NCI-H2171 (cell line): ENCODE measurements around the gene POLR2B.
"Not testable (repeated sequence)": the region's sequence is repeated elsewhere in the genome, so short reads cannot be mapped to it uniquely, and the experiment has no call there.

Experiments
- DNase-seq: peaks from one replicate; lab custom pipeline; 2025; lab: John Stamatoyannopoulos, UW

The POLR2B gene

DNA sequence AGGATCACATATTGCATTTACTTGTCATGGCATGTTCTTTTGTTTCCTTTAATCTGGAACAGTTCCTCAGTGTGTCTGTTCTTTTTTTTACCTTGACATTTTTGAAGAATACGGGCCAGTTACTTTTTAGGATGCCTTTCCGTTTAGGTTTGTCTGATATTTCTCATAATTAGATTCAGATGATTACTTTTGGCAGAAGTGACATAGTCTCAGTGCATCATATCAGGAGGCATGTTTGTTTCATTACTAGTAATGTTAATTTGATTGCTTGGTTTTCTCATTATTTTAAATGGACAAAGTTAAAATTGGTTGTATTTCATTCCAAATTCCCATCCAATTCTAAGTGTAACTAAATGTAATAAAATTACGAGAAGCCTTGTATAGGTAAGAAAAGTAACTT lies 8.3 kb downstream of the POLR2B start:
- no peak for DNase-seq

DNA sequence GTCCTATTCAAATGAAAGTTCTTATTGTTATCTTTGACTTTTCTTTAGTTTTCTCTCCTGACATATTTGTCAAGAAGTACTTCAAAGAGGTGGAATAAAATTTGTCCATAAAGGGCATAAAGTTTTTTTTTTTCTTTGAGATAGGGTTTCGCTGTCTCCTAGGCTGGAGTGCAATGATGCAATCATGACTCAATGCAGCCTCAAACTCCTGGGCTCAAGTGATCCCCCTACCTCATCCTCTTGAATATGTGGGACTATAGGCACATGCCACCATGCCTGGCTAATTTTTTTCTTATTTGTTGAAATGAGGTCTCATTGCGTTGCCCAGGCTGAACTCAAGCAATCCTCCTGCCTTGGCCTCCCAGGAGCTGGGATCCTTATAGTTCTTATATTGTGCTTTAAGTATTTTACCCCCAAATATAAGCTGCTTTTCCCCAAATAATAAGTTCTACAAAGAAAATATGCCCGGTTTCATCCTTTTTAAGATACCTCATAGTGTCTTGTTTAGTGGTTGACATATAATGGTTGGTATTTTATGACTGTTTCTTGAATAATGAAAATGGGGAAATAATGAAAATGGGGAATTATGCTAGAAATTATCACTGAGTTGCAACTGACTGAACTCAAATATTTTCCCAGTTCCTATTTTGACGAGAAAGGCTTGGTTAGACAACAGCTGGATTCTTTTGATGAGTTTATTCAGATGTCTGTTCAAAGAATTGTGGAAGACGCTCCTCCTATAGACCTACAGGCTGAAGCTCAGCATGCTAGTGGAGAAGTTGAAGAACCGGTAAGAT lies 11.6 kb downstream of the POLR2B start:
- DNase-seq: no peak

DNA sequence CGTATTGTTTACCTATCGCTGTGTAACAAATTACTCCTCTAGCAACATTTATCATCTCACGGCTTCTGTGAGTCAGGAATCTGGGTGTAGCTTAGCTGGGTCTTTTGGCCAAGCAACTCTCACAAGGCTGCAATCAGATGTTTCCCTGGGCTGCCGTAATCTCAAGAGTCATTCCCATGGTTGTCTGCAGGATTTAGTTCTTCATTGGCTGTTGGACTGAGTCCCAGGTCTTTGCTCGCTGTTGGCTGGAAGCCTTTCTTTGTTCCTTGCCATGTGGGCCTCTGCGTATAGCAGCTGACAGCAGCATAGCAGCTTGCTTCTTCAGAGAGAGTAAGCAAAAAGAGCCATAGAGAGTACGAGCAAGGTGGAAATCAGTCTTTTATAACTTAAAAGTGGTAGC lies 16.8 kb downstream of the POLR2B start:
- DNase-seq: no peak

DNA sequence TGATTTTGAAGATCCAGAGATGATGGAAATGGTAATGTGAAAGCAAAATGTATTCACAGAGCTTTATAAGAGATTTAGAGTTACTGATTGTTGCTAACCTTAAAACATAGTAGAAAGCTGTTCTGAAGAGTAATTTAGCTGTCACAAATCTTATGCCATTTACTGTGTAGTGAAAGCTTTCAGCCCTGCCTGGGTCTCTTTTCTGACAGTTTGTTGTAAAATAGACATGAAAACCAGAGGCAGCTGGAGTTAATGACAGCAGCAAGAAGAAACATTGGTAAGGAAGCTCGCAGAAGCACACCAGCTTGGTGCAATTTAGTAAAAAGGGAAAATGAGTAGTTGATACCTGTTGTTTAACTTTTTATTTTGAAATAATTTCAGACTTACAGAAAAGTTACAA lies 21.1 kb downstream of the POLR2B start:
- DNase-seq: no peak

DNA sequence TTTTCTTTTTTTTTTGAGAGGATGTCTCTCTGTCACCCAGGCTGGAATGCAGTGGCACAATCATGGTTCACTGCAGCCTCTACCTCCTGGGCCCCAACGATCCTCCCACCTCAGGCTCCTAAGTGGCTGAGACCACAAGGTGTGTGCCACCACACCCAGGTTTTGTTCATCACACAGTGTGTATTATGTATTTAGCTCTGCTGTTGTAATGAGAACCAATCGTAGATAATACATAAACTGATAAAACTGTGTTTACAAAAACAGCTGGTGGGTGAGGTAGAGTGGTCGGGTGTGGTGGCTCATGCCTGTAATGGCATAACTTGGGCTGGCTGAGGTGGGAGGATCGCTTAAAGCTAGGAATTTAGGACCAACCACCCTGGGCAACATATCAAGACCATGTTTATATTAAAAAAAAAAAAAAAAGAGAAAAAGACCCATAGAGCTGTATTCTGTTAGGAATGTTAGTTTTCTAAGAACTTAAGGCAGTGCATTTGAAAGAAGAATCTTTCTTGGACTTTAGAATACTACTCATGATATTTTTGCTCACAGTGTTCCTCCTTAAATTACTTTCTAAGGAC lies 34.9 kb downstream of the POLR2B start:
- no peak for DNase-seq

DNA sequence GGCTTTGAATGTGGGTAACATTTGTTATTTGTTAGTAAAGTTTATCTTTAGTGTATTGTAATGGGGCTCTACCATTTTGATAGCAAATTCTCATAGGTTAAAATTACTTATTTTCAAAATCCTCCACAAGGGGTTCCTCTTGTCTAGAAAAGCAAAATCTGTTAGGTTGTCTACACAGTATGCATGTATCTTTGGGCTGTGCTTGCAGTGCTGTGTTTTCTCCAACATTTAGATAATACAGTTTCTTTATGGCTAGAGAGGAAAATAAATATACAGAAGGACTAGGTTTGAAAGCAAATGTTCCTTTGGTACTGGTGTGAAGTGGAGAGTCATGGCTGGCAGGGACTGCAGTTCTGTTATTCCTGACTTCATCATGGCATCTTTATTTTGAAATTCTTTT lies 40.3 kb downstream of the POLR2B start:
- no peak for DNase-seq

DNA sequence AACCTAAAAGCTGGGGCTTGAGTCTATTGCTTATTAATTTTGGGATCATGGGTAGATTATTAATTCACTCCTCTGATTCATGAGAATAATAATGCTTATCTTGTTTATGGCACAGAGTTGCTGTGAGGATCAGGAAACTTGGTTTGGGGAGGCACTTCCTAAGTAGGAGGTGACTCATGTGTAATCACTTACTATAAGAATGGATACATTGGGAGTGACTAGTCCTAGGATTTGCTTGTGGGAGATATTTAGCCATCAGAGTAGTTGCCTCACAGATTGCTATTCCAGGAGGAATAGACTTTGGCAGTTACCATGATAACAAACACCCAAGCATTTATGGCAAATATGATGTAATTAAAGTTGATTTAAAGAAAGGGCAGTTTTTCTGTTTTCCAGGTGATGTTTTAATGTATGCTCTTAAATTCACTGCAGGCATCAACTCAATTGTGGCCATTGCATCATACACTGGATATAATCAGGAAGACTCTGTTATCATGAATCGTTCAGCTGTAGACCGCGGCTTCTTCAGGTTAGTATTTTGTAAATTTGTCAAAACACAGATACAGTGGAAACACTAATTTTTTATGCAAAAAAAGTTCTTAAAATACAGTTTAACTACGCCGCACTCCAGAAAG lies 41.9 kb downstream of the POLR2B start:
- no peak for DNase-seq

DNA sequence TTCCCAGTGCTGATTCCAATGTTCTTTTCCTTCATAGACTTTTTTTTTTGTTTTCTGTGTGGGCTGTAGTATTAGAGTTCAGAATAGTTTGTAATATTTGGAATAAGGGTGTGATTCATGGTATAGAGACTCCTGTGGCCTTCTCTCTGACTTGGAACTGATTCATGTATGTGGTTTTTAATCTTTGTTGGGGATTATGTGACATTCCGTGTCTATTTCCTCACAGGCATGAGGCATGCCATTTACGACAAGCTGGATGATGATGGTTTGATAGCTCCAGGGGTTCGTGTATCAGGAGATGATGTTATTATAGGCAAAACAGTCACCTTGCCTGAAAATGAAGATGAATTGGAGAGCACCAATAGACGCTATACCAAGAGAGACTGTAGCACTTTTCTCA lies 44.4 kb downstream of the POLR2B start:
- no peak for DNase-seq

DNA sequence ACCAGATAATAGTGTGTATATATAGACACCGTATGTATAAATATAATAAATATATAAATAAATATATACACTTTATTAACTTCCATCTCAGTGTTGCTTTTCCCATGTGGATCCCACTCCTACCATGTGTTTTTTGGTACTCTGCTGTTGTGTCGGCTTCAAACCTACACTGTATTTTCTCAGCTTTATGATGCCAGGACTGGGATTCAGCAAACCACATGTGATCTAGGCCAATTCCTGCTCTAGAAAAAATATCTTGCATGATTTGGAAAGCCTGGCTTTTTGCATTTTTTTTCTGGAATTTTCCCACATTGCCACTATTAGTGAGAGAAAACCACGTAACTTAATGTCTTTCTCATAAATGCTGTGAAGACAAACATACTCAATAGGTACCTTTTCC lies 55.8 kb downstream of the POLR2B start:
- no peak for DNase-seq

DNA sequence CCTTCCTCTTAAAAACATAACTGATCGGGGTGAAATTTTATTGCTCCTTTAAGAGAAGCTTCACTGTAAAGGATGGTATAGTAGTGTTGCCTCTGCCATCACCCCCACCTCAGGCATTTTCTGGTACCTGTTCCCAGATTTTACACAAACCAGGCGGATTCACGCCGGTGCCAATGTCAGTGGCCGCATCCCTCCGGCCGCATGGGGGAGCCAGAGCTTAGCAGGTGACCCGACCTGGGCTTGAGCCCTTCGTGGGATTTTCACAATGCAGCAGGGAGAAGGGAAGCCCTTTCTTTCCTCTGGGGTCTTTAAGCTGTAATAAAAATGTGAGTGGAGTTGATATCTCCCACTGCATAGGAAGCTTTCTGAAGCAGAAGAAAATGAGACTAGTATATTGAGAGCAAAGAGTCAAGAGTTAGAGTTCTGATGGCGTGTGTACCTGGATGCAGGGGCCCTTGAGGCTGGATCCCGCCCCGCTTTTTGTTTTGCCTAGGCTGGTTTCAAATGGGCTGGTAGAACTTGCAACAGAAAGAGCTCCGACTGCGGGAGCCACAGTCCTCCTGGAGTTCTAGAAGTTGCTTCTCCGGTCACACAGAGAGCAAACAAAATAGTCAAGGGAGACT lies 59.4 kb downstream of the POLR2B start:
- no peak for DNase-seq

DNA sequence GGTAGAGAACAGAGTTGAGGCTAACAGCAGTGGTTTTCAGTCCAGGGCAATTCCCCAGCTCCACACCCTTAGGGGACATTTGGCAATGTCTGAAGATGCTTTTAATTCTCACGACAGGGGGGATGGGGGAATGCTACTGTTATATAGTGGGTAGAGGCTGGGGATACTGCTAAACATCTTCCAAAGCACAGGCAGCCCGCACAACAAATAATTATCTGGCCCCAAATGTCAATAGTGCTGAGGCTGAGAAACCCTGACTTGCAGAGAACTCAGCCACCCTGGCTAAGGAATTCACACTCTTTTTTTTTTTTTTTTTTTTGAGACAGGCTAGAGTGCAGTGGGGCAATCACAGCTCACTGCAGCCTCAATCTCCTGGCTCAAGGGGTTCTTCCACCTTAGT lies 60.6 kb downstream of the POLR2B start:
- DNase-seq: no peak

DNA sequence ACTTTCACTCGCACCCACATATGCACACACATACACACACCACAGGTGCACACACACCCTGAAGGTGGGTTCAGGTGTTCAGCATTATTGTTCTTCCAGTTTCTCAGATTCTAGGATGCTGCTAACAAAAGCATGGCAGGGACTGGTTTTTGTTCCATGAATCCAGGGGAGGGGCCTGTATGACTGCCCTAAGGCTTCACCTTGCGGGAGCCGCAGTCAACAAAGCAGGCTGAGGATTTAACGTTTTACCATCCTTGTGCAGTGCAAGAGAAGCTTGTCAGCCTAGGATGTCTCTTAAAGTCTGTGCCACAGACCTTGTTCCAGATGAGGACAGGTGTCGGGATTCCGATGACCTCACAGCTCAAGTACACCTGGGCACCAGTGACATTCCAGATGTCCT lies 61.8 kb downstream of the POLR2B start:
- DNase-seq: no peak

DNA sequence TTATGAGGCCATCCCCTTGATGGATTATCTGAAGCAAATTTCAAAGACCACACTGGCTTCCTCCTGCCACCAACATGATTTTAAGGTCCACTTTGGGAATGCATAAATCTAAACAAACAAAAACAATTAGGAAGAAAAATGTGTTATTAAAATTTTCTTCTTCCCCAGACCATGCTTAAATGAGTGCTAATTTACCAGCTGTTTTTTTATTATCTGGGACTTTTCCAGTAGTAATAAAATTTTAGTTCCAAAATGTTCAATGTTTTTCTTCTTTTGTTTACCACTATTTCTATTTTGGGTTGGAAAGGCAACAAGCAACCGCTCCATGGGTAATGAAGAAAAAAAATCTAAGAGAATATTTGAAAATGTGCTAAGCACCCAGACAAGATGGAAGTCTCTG lies 62.3 kb downstream of the POLR2B start:
- no peak for DNase-seq

DNA sequence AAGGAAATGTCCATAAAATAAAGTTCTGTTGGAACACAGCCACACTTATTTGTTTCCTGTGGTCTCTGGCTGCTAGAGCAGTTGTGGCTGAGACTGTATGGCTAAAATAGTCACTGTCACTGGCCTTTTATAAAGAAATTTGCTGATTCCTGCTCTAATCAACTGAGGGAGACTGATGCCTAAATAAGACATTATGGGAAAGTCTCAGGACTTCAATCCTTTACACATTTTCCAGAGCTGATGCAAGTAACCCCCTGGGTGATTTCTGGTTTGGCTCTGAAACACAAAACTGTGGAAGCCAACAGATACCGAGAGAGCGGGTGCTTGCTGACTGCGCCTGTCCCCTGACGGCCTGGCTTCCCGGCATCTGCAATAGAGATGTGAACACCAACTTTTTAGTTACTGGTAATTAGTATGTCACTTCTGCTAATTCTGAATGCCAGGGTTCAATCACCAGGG lies 64.0 kb downstream of the POLR2B start:
- no peak for DNase-seq

DNA sequence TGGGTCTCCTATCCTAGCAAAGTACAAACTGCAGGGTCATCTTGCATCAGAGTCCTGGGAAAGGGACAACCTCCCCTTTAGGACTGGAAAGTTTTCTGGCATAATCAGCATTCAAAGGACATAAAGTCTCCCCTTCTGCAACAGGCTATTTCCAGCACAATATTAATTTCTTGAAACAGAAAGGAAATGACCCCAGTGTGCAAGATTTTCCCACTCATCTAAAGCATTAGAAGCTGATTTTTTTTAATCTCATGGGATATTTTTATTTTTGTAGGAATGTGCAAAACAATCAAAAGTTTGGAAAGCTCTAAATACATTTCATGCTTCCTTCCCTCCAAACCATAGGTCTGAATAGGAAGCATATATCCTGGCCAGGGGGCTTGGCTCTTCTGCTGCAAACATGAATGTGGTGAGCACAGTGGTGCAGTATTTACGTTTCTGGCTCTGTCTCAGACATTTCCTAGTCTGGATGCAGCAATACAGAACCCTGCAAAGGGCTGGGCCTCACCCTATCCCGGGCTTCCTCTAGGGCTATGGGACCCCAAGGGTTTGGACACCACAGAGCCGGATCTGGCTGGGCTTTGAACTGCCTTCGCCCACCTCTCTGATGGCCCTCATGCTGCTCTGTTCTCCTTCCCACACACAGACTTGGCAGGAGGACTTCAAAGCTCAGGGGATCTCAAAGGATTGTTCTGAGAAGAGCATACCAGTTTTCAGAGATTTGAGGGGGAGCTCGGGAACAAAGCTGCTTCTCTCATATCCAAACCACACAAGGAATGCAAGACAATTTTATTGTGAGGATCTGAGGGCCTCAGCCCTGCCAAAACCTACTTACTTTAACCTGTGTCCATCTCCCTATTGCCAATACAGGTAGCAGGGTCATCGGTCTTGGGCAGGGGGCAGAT lies 64.9 kb downstream of the POLR2B start:
- DNase-seq: no peak

DNA sequence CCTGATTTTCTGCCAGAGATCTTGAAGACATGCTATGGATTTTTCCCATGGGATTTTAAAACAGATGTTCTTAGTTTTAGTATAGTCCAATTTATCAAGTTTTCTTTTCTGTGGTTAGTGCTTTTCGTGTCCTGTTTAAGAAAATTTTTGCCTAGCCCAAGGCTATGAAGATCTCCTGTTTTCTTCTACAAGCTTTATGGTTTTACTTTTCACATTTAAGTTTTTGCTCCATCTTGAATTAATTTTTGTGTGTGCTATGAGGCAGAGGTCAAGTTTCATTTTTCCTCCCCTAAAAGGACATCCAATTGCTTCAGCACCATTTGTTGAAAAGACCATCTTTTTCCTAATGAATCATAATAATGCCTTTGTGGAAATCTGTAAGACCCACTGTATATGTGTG lies 65.6 kb downstream of the POLR2B start:
- no peak for DNase-seq

DNA sequence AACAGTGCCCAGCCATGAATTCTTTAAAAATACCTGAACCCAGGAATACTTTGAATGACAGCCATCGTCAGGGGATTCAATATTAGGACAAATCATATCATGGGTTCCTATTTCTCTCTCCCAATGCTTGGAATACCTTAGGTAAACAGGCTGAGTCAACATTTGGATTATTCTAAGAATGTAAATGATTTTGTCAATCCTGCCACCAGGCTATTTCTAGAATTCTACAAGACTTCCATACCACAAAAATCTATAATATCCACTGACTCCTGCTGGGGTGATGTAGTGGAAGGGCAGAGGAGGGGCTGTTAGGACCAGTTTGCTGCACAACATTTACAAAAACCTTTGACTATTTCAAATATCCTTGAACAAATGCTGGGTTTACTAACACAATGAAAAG lies 66.3 kb downstream of the POLR2B start:
- DNase-seq: no peak

DNA sequence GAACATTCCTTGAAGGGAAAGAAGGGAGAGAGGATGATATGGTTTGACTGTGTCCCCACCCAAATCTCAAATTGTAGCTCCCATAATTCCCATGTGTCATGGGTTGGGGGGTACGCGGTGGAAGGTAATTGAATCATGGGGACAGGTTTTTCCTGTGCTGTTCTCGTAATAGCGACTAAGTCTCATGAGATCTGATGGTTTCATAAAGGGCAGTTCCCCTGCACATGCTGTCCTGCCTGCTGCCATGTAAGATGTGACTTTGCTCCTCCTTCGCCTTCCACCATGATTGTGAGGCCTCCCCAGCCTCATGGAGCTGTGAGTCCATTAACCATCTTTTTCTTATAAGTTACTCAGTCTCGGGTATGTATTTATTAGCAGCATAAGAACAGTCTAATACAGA lies 68.3 kb downstream of the POLR2B start:
- DNase-seq: not testable (repeated sequence)

DNA sequence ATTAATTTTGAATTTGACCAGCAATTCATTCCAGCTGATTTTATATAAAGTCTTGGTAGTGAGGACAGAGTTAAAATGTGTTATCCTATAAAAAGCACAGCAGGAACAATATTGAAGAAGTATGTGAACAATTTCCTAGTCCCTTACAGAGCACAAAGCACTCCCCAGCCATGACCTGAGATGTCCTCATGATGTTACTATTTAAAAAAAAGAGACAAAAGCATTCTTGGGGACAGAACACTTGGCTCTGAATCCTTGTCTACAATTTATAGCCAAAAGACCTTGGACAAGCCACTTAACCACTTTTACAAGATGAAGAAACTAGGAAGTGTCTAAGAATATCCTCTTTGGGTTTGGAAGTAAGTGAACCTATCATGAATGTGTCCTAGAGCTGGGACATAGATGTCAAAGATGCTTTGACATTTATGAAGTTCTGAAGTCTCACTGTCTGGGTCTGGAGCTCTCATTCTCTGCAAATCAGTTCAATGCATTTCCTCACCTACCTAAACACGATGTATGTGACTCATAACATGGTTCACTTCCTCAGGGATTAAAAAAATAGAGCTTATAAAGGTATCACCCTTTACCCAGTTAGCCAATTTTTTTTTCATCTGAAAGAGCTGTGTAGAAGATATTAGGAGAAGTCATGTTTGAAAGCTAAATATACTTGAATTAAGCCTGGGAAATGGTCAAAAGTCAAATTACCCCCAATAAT lies 70.1 kb downstream of the POLR2B start:
- DNase-seq: no peak

DNA sequence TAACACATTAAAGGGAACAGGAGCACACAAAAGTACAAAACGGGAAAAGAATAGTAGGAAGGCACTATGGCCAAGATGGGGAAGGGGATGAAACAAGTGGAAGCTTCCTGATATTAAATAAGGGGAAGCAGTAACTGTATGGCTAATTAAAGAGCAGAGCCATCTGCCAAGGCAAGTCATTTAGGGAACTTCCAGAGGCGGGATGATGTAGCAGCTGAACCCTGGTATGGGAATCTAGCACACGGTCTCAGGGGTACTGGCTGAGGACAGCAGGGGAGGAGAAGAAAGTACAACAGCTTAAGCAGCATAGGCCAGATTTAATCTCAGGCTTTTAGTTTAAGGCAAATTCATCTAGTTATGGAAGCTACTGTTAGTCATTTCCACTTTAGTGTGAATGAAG lies 72.4 kb downstream of the POLR2B start:
- DNase-seq: peak; percentile 7

DNA sequence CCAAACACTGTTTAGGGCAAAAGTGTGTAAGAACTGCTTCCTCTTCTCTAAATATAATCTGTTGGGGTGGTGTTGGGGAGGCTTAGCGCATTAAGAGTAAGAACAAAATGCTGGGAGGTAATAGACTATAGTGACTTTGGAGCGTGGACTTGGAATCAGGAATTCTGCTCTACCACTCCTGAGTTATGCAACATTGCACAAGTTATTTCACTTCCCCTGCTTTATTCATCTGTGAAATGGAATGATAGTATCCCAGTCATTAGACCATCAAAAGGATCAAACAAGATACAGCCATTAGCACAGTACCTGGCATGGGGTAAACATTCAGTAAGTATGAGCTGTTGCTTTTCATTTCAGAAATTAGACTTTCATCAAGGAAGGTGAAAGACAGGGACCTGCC lies 72.8 kb downstream of the POLR2B start:
- DNase-seq: no peak
